Endothelial cell of umbilical vein (primary cell): ENCODE measurements around the gene CHSY3.

Source experiments
- POLR2AphosphoS5 ChIP-seq: IDR thresholded peaks from 2 replicates; pipeline ENCODE4 v1.6.1; 2012; ENCODE audit warnings: low read depth, mild to moderate bottlenecking, control low read depth, low read length, moderate library complexity; ENCODE audit not compliant: insufficient read depth
- TF ChIP-seq, protein P1 (sequence below), 2 donors: IDR thresholded peaks; 1 replicate in 1 of 2; 2 replicates in 1 of 2; pipeline ENCODE4 v1.5.1; 2011; ENCODE audit warnings: low read length in 2 of 2, mild to moderate bottlenecking in 2 of 2, moderate library complexity in 2 of 2, control low read depth in 1 of 2, inconsistent platforms in 1 of 2, low read depth in 1 of 2; ENCODE audit not compliant: insufficient read depth in 1 of 2; ENCODE audit errors: extremely low read depth in 1 of 2

DNA sequence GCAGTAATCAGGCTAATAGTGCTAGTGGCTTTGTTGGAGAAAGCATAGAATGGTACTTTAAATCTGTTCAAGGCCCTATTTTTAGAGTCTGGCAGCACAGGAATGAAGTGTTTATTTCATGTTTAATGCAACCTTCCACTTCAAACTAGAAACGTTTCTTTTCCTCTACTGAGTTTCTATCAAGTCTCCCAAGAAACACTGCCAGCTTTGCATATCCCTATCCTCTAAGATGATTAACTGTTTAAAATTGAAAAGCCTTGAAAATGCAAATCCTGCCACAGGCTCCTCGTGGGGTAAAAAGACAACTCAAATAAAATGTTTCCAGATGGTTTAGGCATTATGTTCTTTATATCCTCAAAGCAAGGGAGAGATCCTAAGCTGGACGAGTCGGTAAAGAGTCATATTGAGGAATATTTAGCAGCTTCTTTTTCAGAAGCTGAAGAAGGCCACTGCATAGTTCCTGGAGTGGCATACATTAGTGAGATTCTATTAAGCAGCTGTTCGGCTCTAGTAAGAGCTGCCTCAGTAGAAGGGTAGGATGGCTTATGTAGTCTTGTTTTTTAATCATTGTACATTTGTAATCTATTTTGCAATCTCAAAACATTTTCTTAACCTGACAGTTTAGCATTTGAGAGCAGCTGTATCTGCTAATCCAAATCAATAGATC, 251.2 kb downstream of the CHSY3 start:
- no peak for TF ChIP-seq POLR2AphosphoS5
- TF ChIP-seq, protein P1, sequence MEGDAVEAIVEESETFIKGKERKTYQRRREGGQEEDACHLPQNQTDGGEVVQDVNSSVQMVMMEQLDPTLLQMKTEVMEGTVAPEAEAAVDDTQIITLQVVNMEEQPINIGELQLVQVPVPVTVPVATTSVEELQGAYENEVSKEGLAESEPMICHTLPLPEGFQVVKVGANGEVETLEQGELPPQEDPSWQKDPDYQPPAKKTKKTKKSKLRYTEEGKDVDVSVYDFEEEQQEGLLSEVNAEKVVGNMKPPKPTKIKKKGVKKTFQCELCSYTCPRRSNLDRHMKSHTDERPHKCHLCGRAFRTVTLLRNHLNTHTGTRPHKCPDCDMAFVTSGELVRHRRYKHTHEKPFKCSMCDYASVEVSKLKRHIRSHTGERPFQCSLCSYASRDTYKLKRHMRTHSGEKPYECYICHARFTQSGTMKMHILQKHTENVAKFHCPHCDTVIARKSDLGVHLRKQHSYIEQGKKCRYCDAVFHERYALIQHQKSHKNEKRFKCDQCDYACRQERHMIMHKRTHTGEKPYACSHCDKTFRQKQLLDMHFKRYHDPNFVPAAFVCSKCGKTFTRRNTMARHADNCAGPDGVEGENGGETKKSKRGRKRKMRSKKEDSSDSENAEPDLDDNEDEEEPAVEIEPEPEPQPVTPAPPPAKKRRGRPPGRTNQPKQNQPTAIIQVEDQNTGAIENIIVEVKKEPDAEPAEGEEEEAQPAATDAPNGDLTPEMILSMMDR (IDR thresholded peaks at IDR 0.05; ENCODE audit: extremely low read depth in 1 of 2, insufficient read depth in 1 of 2, low read depth in 1 of 2, low read length in 2 of 2), result no peak
